ENCODE measurements around the gene MGAT4C. TPM values are rescaled to one million over a fixed set of nuclear protein-coding genes. Genes with fewer than 3 reads are reported as not detected.

MGAT4C gene
- polyA plus RNA-seq, 1 donor (not counting 4 experiments of a cell fraction or from before 2014, with no cell fraction given): not detected

DNA sequence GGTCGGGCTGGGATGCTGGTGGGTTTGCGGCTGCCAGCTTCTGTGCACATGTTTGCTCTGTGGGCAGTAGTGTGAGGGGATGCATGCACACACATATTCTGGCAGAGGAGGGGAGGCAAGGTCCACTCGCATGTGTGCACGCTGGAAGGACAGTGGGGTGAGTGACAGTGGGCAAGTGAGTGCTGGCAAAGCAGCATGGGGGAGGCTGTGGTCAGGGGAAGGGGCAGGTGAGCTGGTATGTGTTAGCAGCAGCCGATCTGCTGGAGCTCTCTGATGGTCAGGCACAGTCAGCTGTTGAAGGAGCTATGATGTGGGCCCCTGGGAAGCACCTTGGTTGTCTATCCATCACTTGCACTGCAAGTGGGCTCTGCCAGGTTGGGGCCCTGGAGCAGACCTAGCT, 211.8 kb downstream of the MGAT4C start:
- no peak overlapping the region for H3K4me3 ChIP-seq (ENCODE audit: control insufficient read depth in 2 of 3, extremely low read depth in 1 of 3, insufficient read depth in 2 of 3, low read depth in 1 of 3, low read length in 3 of 3)

GRCh38 chr12:86042062-86042461, 214.1 kb downstream of the MGAT4C start:
- H3K79me2 ChIP-seq (ENCODE audit: control insufficient read depth, insufficient read depth, low read length): no peaks in the 10 kb centered on the region
- TF ChIP-seq EZH2 (IDR thresholded peaks at IDR 0.05; ENCODE audit: low read length): no peak
- no peak for TF ChIP-seq CTCF (optimal IDR thresholded peaks at IDR 0.05 in 1 of 3, IDR thresholded peaks at IDR 0.05 in 1 of 3, conservative IDR thresholded peaks at IDR 0.05 in 1 of 3; ENCODE audit: extremely low read depth in 1 of 3, insufficient read depth in 2 of 3, low read length in 3 of 3)
- no peaks in the 10 kb centered on the region for H3K4me1 ChIP-seq (ENCODE audit: control insufficient read depth, extremely low read depth, insufficient read depth, low read length)
- FAIRE-seq (no peak), DNase-seq (ENCODE audit: low read depth, low spot score) (no peak)
- no peak overlapping the region for H3K9ac ChIP-seq (ENCODE audit: control insufficient read depth, extremely low read depth, insufficient read depth, low read length)
- H2AFZ ChIP-seq (ENCODE audit: control insufficient read depth, low read length): no peak overlapping the region
- H3K27me3 ChIP-seq (ENCODE audit: control insufficient read depth, extremely low read depth, insufficient read depth, low read length): no peaks in the 10 kb centered on the region
- H3K4me3 ChIP-seq (ENCODE audit: control insufficient read depth in 2 of 3, extremely low read depth in 1 of 3, insufficient read depth in 2 of 3, low read depth in 1 of 3, low read length in 3 of 3): no peak overlapping the region
- no peak overlapping the region for H3K4me2 ChIP-seq (ENCODE audit: control insufficient read depth, extremely low read depth, insufficient read depth, low read depth, low read length)
- no peaks in the 10 kb centered on the region for H4K20me1 ChIP-seq (ENCODE audit: control insufficient read depth, extremely low read depth, insufficient read depth, low read length)
- dilution Hi-C loops (cut with MboI; ENCODE audit: extremely low pct_ligation_motif_present, low sequenced_read_pairs): no loop called here
- no peak overlapping the region for H3K27ac ChIP-seq (ENCODE audit: control insufficient read depth, insufficient read depth, low read length)
- H3K36me3 ChIP-seq (ENCODE audit: control insufficient read depth in 2 of 2, extremely low read depth in 1 of 2, insufficient read depth in 2 of 2, low read length in 2 of 2): no peaks in the 10 kb centered on the region
- no peaks in the 10 kb centered on the region for H3K9me1 ChIP-seq (ENCODE audit: control insufficient read depth, extremely low read depth, insufficient read depth, low read length)
- no peaks in the 10 kb centered on the region for H3K9me3 ChIP-seq (ENCODE audit: control insufficient read depth, low read depth, low read length)

More for the DNA sequence above, 211.8 kb downstream of the MGAT4C start:
- H3K9ac ChIP-seq (ENCODE audit: control insufficient read depth, extremely low read depth, insufficient read depth, low read length): no peak overlapping the region
- dilution Hi-C loops (cut with MboI; ENCODE audit: extremely low pct_ligation_motif_present, low sequenced_read_pairs): no loop called here
- no peaks in the 10 kb centered on the region for H3K9me3 ChIP-seq (ENCODE audit: control insufficient read depth, low read depth, low read length)
- no peaks in the 10 kb centered on the region for H3K79me2 ChIP-seq (ENCODE audit: control insufficient read depth, insufficient read depth, low read length)
- no peak overlapping the region for H3K4me2 ChIP-seq (ENCODE audit: control insufficient read depth, extremely low read depth, insufficient read depth, low read depth, low read length)
- no peaks in the 10 kb centered on the region for H3K4me1 ChIP-seq (ENCODE audit: control insufficient read depth, extremely low read depth, insufficient read depth, low read length)
- H3K27me3 ChIP-seq (ENCODE audit: control insufficient read depth, extremely low read depth, insufficient read depth, low read length): no peaks in the 10 kb centered on the region
- H3K9me1 ChIP-seq (ENCODE audit: control insufficient read depth, extremely low read depth, insufficient read depth, low read length): no peaks in the 10 kb centered on the region
- FAIRE-seq (no peak), DNase-seq (ENCODE audit: low read depth, low spot score) (no peak)
- no peak overlapping the region for H2AFZ ChIP-seq (ENCODE audit: control insufficient read depth, low read length)
- H4K20me1 ChIP-seq (ENCODE audit: control insufficient read depth, extremely low read depth, insufficient read depth, low read length): no peaks in the 10 kb centered on the region
- no peaks in the 10 kb centered on the region for H3K36me3 ChIP-seq (ENCODE audit: control insufficient read depth in 2 of 2, extremely low read depth in 1 of 2, insufficient read depth in 2 of 2, low read length in 2 of 2)
- H3K27ac ChIP-seq (ENCODE audit: control insufficient read depth, insufficient read depth, low read length): no peak overlapping the region
- TF ChIP-seq EZH2 (IDR thresholded peaks at IDR 0.05; ENCODE audit: low read length) (no peak), CTCF (optimal IDR thresholded peaks at IDR 0.05 in 1 of 3, IDR thresholded peaks at IDR 0.05 in 1 of 3, conservative IDR thresholded peaks at IDR 0.05 in 1 of 3; ENCODE audit: extremely low read depth in 1 of 3, insufficient read depth in 2 of 3, low read length in 3 of 3) (no peak)
